HFFc6 (cell line): Measurements from ENCODE around the gene ALX4. TPM values are rescaled to one million over a fixed set of nuclear protein-coding genes. Genes with fewer than 3 reads are reported as not detected.

Experiments used
- DNase-seq: peaks from one replicate; pipeline ENCODE4 v3.0.0-alpha.2; 2018
- H3K27ac Mint-ChIP-seq: 2 replicates; pipeline ENCODE4 v1.8.0; 2020; ENCODE audit warnings: mild to moderate bottlenecking, mixed read lengths
- H3K27me3 Mint-ChIP-seq: 2 replicates; pipeline ENCODE4 v1.8.0; 2021; ENCODE audit warnings: mild to moderate bottlenecking, moderate library complexity, mixed read lengths; ENCODE audit not compliant: insufficient read depth
- H3K36me3 Mint-ChIP-seq: 2 replicates; pipeline ENCODE4 v1.8.0; 2021; ENCODE audit warnings: low read depth, mixed read lengths
- H3K4me1 Mint-ChIP-seq: 2 replicates; pipeline ENCODE4 v1.8.0; 2020; ENCODE audit warnings: low read depth, mixed read lengths
- H3K4me3 Mint-ChIP-seq: 2 replicates; pipeline ENCODE4 v1.8.0; 2020; ENCODE audit warnings: mild to moderate bottlenecking, moderate library complexity, mixed read lengths
- H3K9me3 Mint-ChIP-seq: 2 replicates; pipeline ENCODE4 v1.8.0; 2020; ENCODE audit warnings: mild to moderate bottlenecking, mixed read lengths
- CTCF ChIP-seq: fragments of 200-600 bp; sonication (generic); IDR thresholded peaks from 2 replicates; pipeline ENCODE4 v1.5.0; 2021; ENCODE audit warnings: antibody characterized with exemption, mild to moderate bottlenecking
- total RNA-seq, 6 experiments: library from RNA; stranded (reverse); fragmentation: NEBNext Ultra II Directional; extraction: Animal tissue kit (Norgen Biotek cat#: 25700); gene quantifications; 2 replicates in 1 of 6; 3 replicates in 5 of 6; pipeline ENCODE4 v1.2.3, GENCODE V29; 2021

The ALX4 gene
- total RNA-seq, 6 experiments from 2014 or later: 0.02 to 0.13 (median 0.06) TPM

GRCh38 chr11:44301564-44302271, 8.2 kb downstream of the ALX4 start:
- Mint-ChIP-seq H3K27ac (peak overlapping the region; percentile 53), H3K4me1 (peaks cover 23% of the 10 kb centered on the region), H3K9me3 (no peaks in the 10 kb centered on the region), H3K36me3 (no peaks in the 10 kb centered on the region), H3K27me3 (peaks cover 29% of the 10 kb centered on the region), H3K4me3 (no peak overlapping the region; the same call in 1 of the 2 replicates)
- peak; percentile 38 for DNase-seq
- TF ChIP-seq CTCF: no peak

GRCh38 chr11:44300844-44301563, 8.9 kb downstream of the ALX4 start:
- no peak overlapping the region; the same call in 1 of the 2 replicates for H3K4me3 Mint-ChIP-seq
- H3K27me3 Mint-ChIP-seq: peaks cover 24% of the 10 kb centered on the region
- H3K9me3 Mint-ChIP-seq: no peaks in the 10 kb centered on the region
- peaks cover 23% of the 10 kb centered on the region for H3K4me1 Mint-ChIP-seq
- H3K36me3 Mint-ChIP-seq: no peaks in the 10 kb centered on the region
- peak overlapping the region; percentile 53 for H3K27ac Mint-ChIP-seq
- DNase-seq: peak; percentile 17
- TF ChIP-seq CTCF: no peak

GRCh38 chr11:44298862-44299261, 11.1 kb downstream of the ALX4 start:
- DNase-seq: no peak
- no peak overlapping the region for H3K27ac Mint-ChIP-seq
- no peak for TF ChIP-seq CTCF
- peaks cover 23% of the 10 kb centered on the region for H3K4me1 Mint-ChIP-seq
- H3K27me3 Mint-ChIP-seq: peaks cover 15% of the 10 kb centered on the region
- no peaks in the 10 kb centered on the region for H3K36me3 Mint-ChIP-seq
- no peak overlapping the region for H3K4me3 Mint-ChIP-seq
- H3K9me3 Mint-ChIP-seq: no peaks in the 10 kb centered on the region

- Mint-ChIP-seq H3K4me1 (peaks cover 34% of the 10 kb centered on the region), H3K4me3 (no peak overlapping the region), H3K27me3 (peaks cover 10% of the 10 kb centered on the region), H3K36me3 (no peaks in the 10 kb centered on the region), H3K27ac (no peak overlapping the region), H3K9me3 (no peaks in the 10 kb centered on the region)
- no peak for TF ChIP-seq CTCF
- no peak for DNase-seq
Observed at GRCh38 chr11:44290208-44290607, 19.7 kb downstream of the ALX4 start.

- no peak overlapping the region for H3K27ac Mint-ChIP-seq
Observed at GRCh38 chr11:44288133-44288526, 21.8 kb downstream of the ALX4 start.

More at GRCh38 chr11:44288133-44288526, 21.8 kb downstream of the ALX4 start:
- peaks cover 35% of the 10 kb centered on the region for H3K4me1 Mint-ChIP-seq
- H3K36me3 Mint-ChIP-seq: no peaks in the 10 kb centered on the region
- no peak for TF ChIP-seq CTCF
- H3K4me3 Mint-ChIP-seq: no peak overlapping the region
- H3K9me3 Mint-ChIP-seq: no peaks in the 10 kb centered on the region
- no peak for DNase-seq
- H3K27me3 Mint-ChIP-seq: peaks cover 7% of the 10 kb centered on the region
